ENCODE results near the gene SEZ6. TPM values are rescaled to one million over a fixed set of nuclear protein-coding genes. Genes with fewer than 3 reads are reported as not detected.

Gene SEZ6, protein sequence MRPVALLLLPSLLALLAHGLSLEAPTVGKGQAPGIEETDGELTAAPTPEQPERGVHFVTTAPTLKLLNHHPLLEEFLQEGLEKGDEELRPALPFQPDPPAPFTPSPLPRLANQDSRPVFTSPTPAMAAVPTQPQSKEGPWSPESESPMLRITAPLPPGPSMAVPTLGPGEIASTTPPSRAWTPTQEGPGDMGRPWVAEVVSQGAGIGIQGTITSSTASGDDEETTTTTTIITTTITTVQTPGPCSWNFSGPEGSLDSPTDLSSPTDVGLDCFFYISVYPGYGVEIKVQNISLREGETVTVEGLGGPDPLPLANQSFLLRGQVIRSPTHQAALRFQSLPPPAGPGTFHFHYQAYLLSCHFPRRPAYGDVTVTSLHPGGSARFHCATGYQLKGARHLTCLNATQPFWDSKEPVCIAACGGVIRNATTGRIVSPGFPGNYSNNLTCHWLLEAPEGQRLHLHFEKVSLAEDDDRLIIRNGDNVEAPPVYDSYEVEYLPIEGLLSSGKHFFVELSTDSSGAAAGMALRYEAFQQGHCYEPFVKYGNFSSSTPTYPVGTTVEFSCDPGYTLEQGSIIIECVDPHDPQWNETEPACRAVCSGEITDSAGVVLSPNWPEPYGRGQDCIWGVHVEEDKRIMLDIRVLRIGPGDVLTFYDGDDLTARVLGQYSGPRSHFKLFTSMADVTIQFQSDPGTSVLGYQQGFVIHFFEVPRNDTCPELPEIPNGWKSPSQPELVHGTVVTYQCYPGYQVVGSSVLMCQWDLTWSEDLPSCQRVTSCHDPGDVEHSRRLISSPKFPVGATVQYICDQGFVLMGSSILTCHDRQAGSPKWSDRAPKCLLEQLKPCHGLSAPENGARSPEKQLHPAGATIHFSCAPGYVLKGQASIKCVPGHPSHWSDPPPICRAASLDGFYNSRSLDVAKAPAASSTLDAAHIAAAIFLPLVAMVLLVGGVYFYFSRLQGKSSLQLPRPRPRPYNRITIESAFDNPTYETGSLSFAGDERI
- total RNA-seq (not detected), polyA plus RNA-seq (under 1 TPM; 0.41 to 0.81 TPM)

DNA sequence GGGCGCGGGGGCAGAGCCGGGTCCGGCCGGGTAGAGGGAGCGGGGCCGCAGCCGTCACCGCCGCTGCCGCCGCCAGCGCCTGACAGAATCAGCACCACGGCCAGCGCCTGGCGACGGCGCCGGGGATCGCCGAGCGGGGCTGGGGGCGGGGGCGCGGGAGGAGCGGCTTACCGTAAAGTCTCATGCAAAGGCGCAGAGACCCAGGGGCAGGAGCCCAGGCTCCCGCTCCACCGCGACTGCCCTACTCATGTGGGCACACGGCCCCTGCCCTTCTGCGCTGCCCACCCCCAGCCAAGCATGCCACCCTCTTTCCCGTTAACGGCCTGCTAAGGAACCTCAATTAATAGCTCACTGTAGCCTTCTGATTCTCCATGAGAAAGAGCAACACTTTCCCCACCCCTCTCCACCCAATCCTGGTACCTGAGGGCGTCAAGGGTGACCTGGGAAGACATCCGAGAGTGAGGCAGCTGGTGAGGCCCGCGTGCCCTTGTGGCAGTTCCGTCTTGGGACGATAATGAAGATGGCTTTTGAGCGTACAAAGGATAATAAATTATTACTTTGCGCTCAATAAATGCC is at the start of gene SEZ6:
TSS of gene SEZ6 (minus strand) at position 98 of the 576 bp plus-strand sequence. CDS start 164 bp downstream, outside the sequence.
- H3K4me3 Mint-ChIP-seq: peak within 1 kb of the TSS in 1 of 8 donors; percentile 25
- POLR2A ChIA-PET (ENCODE audit: partially characterized antibody): no interaction called here
- peaks cover 4% of the 10 kb centered on the region for H3K4me1 ChIP-seq (ENCODE audit: insufficient read depth, low read length)
- no peaks in the 10 kb centered on the region for H3K36me3 ChIP-seq (ENCODE audit: insufficient read depth, low read length)
- CTCF ChIA-PET (ENCODE audit: partially characterized antibody): no interaction called here
- peaks cover 0 to 1% (median 0%) of the 10 kb centered on the region in 4 donors for H3K4me1 Mint-ChIP-seq
- peak within 1 kb of the TSS in 1 of 7 donors; percentile 66 for H3K27ac Mint-ChIP-seq
- H3K36me3 Mint-ChIP-seq: peaks cover 0 to 4% of the 10 kb centered on the region in 2 donors
- H3K27me3 ChIP-seq (ENCODE audit: insufficient read depth, low read length): peaks cover 32% of the 10 kb centered on the region
- H3K9me3 ChIP-seq (ENCODE audit: control insufficient read depth in 1 of 2, low read length in 2 of 2): no peaks in the 10 kb centered on the region
- DNase-seq: peak; percentile 39 to 57 (median 53)
- peaks cover 48 to 51% of the 10 kb centered on the region in 2 donors for H3K27me3 Mint-ChIP-seq
- H3K9me3 Mint-ChIP-seq: peaks cover 0 to 3% (median 1%) of the 10 kb centered on the region in 8 donors
- H3K4me3 ChIP-seq (ENCODE audit: low read length in 2 of 2): no peak within 1 kb of the TSS
- intact Hi-C loops (cut with micrococcal nuclease): no loop called here
- H3K27ac ChIP-seq (ENCODE audit: low read depth, low read length): no peak within 1 kb of the TSS

DNA sequence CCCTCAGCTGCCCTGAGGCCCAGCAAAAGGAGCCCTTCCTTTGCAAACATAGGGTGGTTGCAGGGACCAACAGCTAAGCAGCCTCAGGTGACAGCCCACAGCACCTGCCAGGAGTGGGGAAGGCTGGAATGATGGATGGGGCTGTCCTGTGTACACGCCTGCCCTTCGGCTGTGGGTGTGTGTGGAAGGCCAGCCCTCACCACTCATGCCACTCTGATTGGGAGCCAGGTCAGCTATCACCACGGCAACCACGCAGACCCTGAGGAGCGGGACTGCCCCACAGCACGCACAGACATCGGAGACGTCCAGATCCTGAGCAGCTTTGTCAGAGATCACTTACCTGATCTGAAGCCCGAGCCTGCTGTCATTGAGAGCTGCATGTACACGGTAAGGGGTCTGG is 49.0 kb upstream of the SEZ6 start:
- Mint-ChIP-seq H3K27ac (peak overlapping the region in 1 of 7 donors; percentile 72), H3K9me3 (no peaks in the 10 kb centered on the region), H3K36me3 (no peaks in the 10 kb centered on the region), H3K4me1 (no peaks in the 10 kb centered on the region), H3K27me3 (peaks cover 0 to 6% of the 10 kb centered on the region in 2 donors), H3K4me3 (no peak overlapping the region)
- DNase-seq: no peak
- no peaks in the 10 kb centered on the region for H3K27me3 ChIP-seq (ENCODE audit: insufficient read depth, low read length)
- ChIA-PET POLR2A (ENCODE audit: partially characterized antibody) (no interaction called here), CTCF (ENCODE audit: partially characterized antibody) (no interaction called here)
- H3K27ac ChIP-seq (ENCODE audit: low read depth, low read length): no peak overlapping the region
- no peaks in the 10 kb centered on the region for H3K4me1 ChIP-seq (ENCODE audit: insufficient read depth, low read length)
- no peak overlapping the region for H3K4me3 ChIP-seq (ENCODE audit: low read length in 2 of 2)
- H3K9me3 ChIP-seq (ENCODE audit: control insufficient read depth in 1 of 2, low read length in 2 of 2): no peaks in the 10 kb centered on the region
- intact Hi-C loops (cut with micrococcal nuclease): no loop called here
- no peaks in the 10 kb centered on the region for H3K36me3 ChIP-seq (ENCODE audit: insufficient read depth, low read length)

DNA sequence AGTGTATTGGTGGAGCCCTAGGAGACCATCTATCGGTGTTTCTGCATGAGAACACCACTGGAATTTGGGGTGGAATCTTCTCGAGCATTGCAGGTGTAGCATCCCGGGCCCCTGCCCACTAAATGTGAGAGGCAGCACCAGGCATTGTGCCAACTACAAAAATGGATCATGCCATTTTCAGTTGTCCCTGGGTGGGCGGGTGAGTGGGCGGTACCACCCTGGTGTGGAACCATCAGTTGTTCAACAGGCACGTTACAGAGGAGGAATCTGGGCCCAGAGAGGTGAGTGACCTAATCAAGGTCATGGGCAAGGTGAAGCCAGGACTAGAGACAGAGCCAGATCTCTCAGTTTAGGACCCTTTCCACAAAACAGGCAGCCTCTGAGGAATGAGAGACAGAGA is 45.9 kb upstream of the SEZ6 start:
- H3K27ac ChIP-seq (ENCODE audit: low read depth, low read length): no peak overlapping the region
- ChIA-PET CTCF (ENCODE audit: partially characterized antibody) (interaction anchor here (1.5 kb wide), 2 partner anchors 65 to 86 kb away, joined by 3 read pairs; no protein-coding TSS in a partner anchor), POLR2A (ENCODE audit: partially characterized antibody) (no interaction called here)
- no peaks in the 10 kb centered on the region for H3K9me3 Mint-ChIP-seq
- H3K4me3 Mint-ChIP-seq: no peak overlapping the region
- H3K4me3 ChIP-seq (ENCODE audit: low read length in 2 of 2): no peak overlapping the region
- H3K27me3 ChIP-seq (ENCODE audit: insufficient read depth, low read length): no peaks in the 10 kb centered on the region
- H3K27ac Mint-ChIP-seq: no peak overlapping the region
- H3K9me3 ChIP-seq (ENCODE audit: control insufficient read depth in 1 of 2, low read length in 2 of 2): no peaks in the 10 kb centered on the region
- H3K36me3 Mint-ChIP-seq: no peaks in the 10 kb centered on the region
- DNase-seq: no peak
- intact Hi-C loops (cut with micrococcal nuclease): no loop called here
- H3K4me1 Mint-ChIP-seq: no peaks in the 10 kb centered on the region
- no peaks in the 10 kb centered on the region for H3K36me3 ChIP-seq (ENCODE audit: insufficient read depth, low read length)
- H3K27me3 Mint-ChIP-seq: peaks cover 6 to 18% of the 10 kb centered on the region in 2 donors
- no peaks in the 10 kb centered on the region for H3K4me1 ChIP-seq (ENCODE audit: insufficient read depth, low read length)

DNA sequence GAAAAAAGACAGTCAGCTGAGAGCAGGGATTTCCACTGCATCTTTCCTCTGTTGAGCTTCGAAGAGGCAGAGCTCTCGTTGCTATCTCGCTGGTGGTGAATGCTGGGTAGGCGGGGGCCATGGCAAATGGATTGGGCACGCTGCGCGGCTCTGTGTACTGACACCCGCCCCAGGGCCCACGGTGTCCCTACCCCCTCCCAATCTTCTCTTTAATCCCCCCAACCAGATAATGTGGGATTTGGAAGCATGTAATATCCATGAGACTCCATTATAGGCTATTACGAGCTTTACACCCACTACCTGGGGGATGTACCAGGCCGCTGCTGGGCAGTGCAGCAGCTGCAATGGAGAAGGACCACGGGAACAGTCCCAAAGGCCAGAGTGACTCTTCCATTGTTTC is 45.4 kb upstream of the SEZ6 start:
- Mint-ChIP-seq H3K4me3 (no peak overlapping the region), H3K4me1 (no peaks in the 10 kb centered on the region), H3K9me3 (no peaks in the 10 kb centered on the region), H3K36me3 (no peaks in the 10 kb centered on the region), H3K27me3 (peaks cover 6 to 22% of the 10 kb centered on the region in 2 donors), H3K27ac (no peak overlapping the region)
- DNase-seq: no peak
- H3K4me3 ChIP-seq (ENCODE audit: low read length in 2 of 2): no peak overlapping the region
- H3K27ac ChIP-seq (ENCODE audit: low read depth, low read length): no peak overlapping the region
- ChIA-PET POLR2A (ENCODE audit: partially characterized antibody) (interaction anchor here (0.7 kb wide), 1 partner anchor 88 kb away, joined by 3 read pairs; no protein-coding TSS in a partner anchor), CTCF (ENCODE audit: partially characterized antibody) (interaction anchor here (1.5 kb wide), 2 partner anchors 66 to 86 kb away, joined by 3 read pairs; no protein-coding TSS in a partner anchor)
- no peaks in the 10 kb centered on the region for H3K9me3 ChIP-seq (ENCODE audit: control insufficient read depth in 1 of 2, low read length in 2 of 2)
- intact Hi-C loops (cut with micrococcal nuclease): no loop called here
- H3K27me3 ChIP-seq (ENCODE audit: insufficient read depth, low read length): no peaks in the 10 kb centered on the region
- no peaks in the 10 kb centered on the region for H3K36me3 ChIP-seq (ENCODE audit: insufficient read depth, low read length)
- H3K4me1 ChIP-seq (ENCODE audit: insufficient read depth, low read length): no peaks in the 10 kb centered on the region

DNA sequence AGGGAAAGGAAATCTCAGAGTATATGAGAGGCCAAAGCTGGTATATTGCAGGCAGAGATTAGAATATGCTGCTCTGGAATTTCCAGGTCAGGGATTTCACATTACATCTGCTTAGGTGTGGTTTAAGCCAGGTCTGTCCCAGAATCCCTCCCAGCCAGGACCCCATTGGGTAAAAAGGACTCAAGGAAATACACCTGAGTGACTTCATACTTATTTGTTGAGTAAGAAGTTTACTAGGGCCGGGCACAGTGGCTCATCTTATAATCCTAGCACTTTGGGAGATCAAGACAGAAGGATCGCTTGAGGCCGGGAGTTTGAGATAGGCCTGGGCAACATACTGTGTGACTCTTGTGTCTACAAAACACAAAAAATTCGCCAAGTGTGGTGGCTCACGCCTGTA is 44.3 kb upstream of the SEZ6 start:
- POLR2A ChIA-PET (ENCODE audit: partially characterized antibody): no interaction called here
- peaks cover 6 to 22% of the 10 kb centered on the region in 2 donors for H3K27me3 Mint-ChIP-seq
- CTCF ChIA-PET (ENCODE audit: partially characterized antibody): interaction anchor here (1.5 kb wide), 1 partner anchor 85 kb away, joined by 3 read pairs; no protein-coding TSS in a partner anchor
- no peak overlapping the region for H3K4me3 Mint-ChIP-seq
- DNase-seq: no peak
- no peaks in the 10 kb centered on the region for H3K4me1 ChIP-seq (ENCODE audit: insufficient read depth, low read length)
- no peaks in the 10 kb centered on the region for H3K4me1 Mint-ChIP-seq
- H3K4me3 ChIP-seq (ENCODE audit: low read length in 2 of 2): no peak overlapping the region
- intact Hi-C loops (cut with micrococcal nuclease): no loop called here
- H3K9me3 Mint-ChIP-seq: no peaks in the 10 kb centered on the region
- no peaks in the 10 kb centered on the region for H3K9me3 ChIP-seq (ENCODE audit: control insufficient read depth in 1 of 2, low read length in 2 of 2)
- no peaks in the 10 kb centered on the region for H3K36me3 Mint-ChIP-seq
- H3K36me3 ChIP-seq (ENCODE audit: insufficient read depth, low read length): no peaks in the 10 kb centered on the region
- H3K27ac Mint-ChIP-seq: no peak overlapping the region
- H3K27ac ChIP-seq (ENCODE audit: low read depth, low read length): no peak overlapping the region
- no peaks in the 10 kb centered on the region for H3K27me3 ChIP-seq (ENCODE audit: insufficient read depth, low read length)

DNA sequence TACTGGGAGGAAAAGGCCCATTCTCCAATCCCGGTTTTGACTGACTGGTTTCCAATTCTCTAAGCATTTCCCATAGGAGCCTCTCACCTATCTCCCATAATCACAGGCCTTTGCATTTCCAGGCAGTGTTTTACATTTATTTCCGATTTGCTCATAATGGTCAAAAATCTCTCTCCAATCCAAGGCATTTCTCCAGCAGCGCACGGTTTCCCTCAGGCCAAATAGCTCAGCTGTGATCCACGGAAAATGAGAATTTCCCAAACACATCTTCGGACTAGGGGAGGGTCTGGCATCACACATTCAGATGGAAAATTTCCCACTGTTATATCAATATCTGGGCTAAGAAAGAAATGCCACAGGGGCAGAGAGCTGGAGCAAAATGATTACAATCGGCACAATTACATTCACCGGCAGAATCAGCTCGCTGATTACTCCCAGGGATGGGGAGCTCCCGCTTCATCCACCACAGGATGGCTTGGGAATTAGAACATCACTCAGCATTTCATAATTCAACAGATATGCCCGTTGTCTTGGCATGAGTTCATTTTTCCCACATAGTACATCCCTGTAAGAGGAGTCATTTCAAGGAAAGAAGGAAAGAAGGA is 43.8 kb upstream of the SEZ6 start:
- no peak for DNase-seq
- H3K27ac Mint-ChIP-seq: no peak overlapping the region
- H3K36me3 ChIP-seq (ENCODE audit: insufficient read depth, low read length): no peaks in the 10 kb centered on the region
- H3K4me3 ChIP-seq (ENCODE audit: low read length in 2 of 2): no peak overlapping the region
- H3K4me1 Mint-ChIP-seq: no peaks in the 10 kb centered on the region
- H3K36me3 Mint-ChIP-seq: no peaks in the 10 kb centered on the region
- H3K27me3 ChIP-seq (ENCODE audit: insufficient read depth, low read length): no peaks in the 10 kb centered on the region
- no peaks in the 10 kb centered on the region for H3K9me3 ChIP-seq (ENCODE audit: control insufficient read depth in 1 of 2, low read length in 2 of 2)
- H3K27me3 Mint-ChIP-seq: peaks cover 6 to 22% of the 10 kb centered on the region in 2 donors
- intact Hi-C loops (cut with micrococcal nuclease): no loop called here
- H3K4me1 ChIP-seq (ENCODE audit: insufficient read depth, low read length): no peaks in the 10 kb centered on the region
- POLR2A ChIA-PET (ENCODE audit: partially characterized antibody): no interaction called here
- CTCF ChIA-PET (ENCODE audit: partially characterized antibody): interaction anchor here (1.5 kb wide), 1 partner anchor 11 kb away, joined by 6 read pairs; no protein-coding TSS in a partner anchor
- H3K4me3 Mint-ChIP-seq: no peak overlapping the region
- H3K9me3 Mint-ChIP-seq: peaks cover 0 to 3% (median 0%) of the 10 kb centered on the region in 8 donors
- H3K27ac ChIP-seq (ENCODE audit: low read depth, low read length): no peak overlapping the region

Data from CD4-positive, alpha-beta memory T cell (primary cell).